HepG2 (cell line): ENCODE measurements around the gene DHX57. TPM values are rescaled to one million over a fixed set of nuclear protein-coding genes. Genes with fewer than 3 reads are reported as not detected.

Experiments
- RXRB ChIP-seq: IDR thresholded peaks from 2 replicates; pipeline ENCODE4 v1.6.1; 2016; ENCODE audit warnings: borderline replicate concordance, missing genetic modification reagents, missing compliant biosample characterization
- SIX1 ChIP-seq: sonication (generic); formaldehyde crosslinking; IDR thresholded peaks from 2 replicates; pipeline ENCODE4 v1.4.0; 2020; ENCODE audit warnings: missing genetic modification reagents, borderline replicate concordance
- SKIL ChIP-seq: sonication (generic); formaldehyde crosslinking; IDR thresholded peaks from 2 replicates; pipeline ENCODE4 v1.8.0; 2022; ENCODE audit warnings: missing genetic modification reagents, mild to moderate bottlenecking, moderate library complexity, borderline replicate concordance
- TARDBP ChIP-seq: sonication (generic); formaldehyde crosslinking; IDR thresholded peaks from 2 replicates; pipeline ENCODE4 v1.8.0; 2022; ENCODE audit warnings: mild to moderate bottlenecking, missing genetic modification reagents
- TIGD3 ChIP-seq: sonication (generic); formaldehyde crosslinking; IDR thresholded peaks from 2 replicates; pipeline ENCODE4 v1.5.1; 2020; ENCODE audit warnings: mild to moderate bottlenecking, missing genetic modification reagents, borderline replicate concordance
- USF2 ChIP-seq, 2 experiments: sonication (generic) in 1 of 2; formaldehyde crosslinking in 1 of 2; IDR thresholded peaks; 2 replicates each; pipeline versions ENCODE4 v1.5.1 to v1.6.1; 2011 to 2020; ENCODE audit warnings: borderline replicate concordance in 1 of 2, low read depth in 1 of 2, low read length in 1 of 2, mild to moderate bottlenecking in 1 of 2, missing genetic modification reagents in 1 of 2, moderate library complexity in 1 of 2
- ZBTB40 ChIP-seq, 2 experiments: fragments of 450-650 bp in 1 of 2; sonication (generic) in 1 of 2; formaldehyde crosslinking in 1 of 2; IDR thresholded peaks; 2 replicates each; pipeline versions ENCODE4 v1.6.1 to v1.8.0; 2016 to 2022; ENCODE audit warnings: antibody characterized with exemption in 1 of 2, mild to moderate bottlenecking in 1 of 2, missing genetic modification reagents in 1 of 2
- ZBTB7A ChIP-seq: sonication (generic); formaldehyde crosslinking; IDR thresholded peaks from 2 replicates; pipeline ENCODE4 v1.8.0; 2022; ENCODE audit warnings: mild to moderate bottlenecking, missing genetic modification reagents
- ZNF768 ChIP-seq: sonication (generic); formaldehyde crosslinking; IDR thresholded peaks from 2 replicates; pipeline ENCODE4 v1.4.0; 2020; ENCODE audit warnings: missing genetic modification reagents
- ZNF773 ChIP-seq: sonication (generic); formaldehyde crosslinking; IDR thresholded peaks from 2 replicates; pipeline ENCODE4 v1.4.0; 2020; ENCODE audit warnings: missing genetic modification reagents, borderline replicate concordance
- ZNF878 ChIP-seq: sonication (generic); formaldehyde crosslinking; IDR thresholded peaks from 2 replicates; pipeline ENCODE4 v1.8.1; 2023; ENCODE audit warnings: mild to moderate bottlenecking, missing genetic modification reagents, moderate library complexity
- ZSCAN29 ChIP-seq: sonication (generic); formaldehyde crosslinking; conservative IDR thresholded peaks from 2 replicates; pipeline ENCODE4 v1.4.0; 2020; ENCODE audit warnings: mild to moderate bottlenecking, missing genetic modification reagents
- polyA plus RNA-seq, 8 experiments: library from polyadenylated mRNA; depleted of rRNA in 3 of 8; stranded (reverse) in 7 of 8; unstranded in 1 of 8; fragments of >200 nt; fragmentation: Illumina TruSeq in 4 of 8; extraction: Trizol in 4 of 8; gene quantifications; 2 replicates each; pipeline versions ENCODE4 v1.2.1 to v1.2.3, GENCODE V29; 2011 to 2016; ENCODE audit warnings: low read depth in 4 of 8, missing spikeins in 1 of 8, mixed read lengths in 1 of 8; ENCODE audit not compliant: insufficient read depth in 1 of 8
- total RNA-seq, 5 experiments: library from RNA; depleted of rRNA; stranded (reverse); fragments of >200 nt; fragmentation: Illumina TruSeq; extraction: Trizol; gene quantifications; 2 replicates each; pipeline ENCODE4 v1.2.3, GENCODE V29; 2016; ENCODE audit warnings: low read depth in 1 of 5

The DHX57 gene
- total and polyA plus RNA-seq, 2 of the 13 experiments (the other 11 are each of a cell fraction or from before 2014, with no cell fraction given): 9.2 to 24.2 TPM

GRCh38 chr2:38907743-38908562 lies 32.2 kb upstream of the DHX57 start (continued):
- TF ChIP-seq ZBTB40 (IDR thresholded peaks at IDR 0.05) (no peak), ZBTB40 (CRISPR knock-in tag; IDR thresholded peaks at IDR 0.05) (no peak), ZNF773 (no peak), ZSCAN29 (CRISPR knock-in tag) (peak; percentile 8; the same call in 1 of the 2 replicates), SIX1 (no peak), TARDBP (CRISPR knock-in tag) (no peak), SKIL (CRISPR knock-in tag) (no peak; the same call in 1 of the 2 replicates), RXRB (CRISPR knock-in tag) (peak; percentile 72; the same call in 1 of the 2 replicates), TIGD3 (CRISPR knock-in tag) (no peak), ZBTB7A (CRISPR knock-in tag) (no peak), ZNF768 (CRISPR knock-in tag) (no peak), ZNF878 (peak; percentile 59; the same call in 1 of the 2 replicates), USF2 (IDR thresholded peaks at IDR 0.05; ENCODE audit: low read depth, low read length) (no peak), USF2 (CRISPR knock-in tag; IDR thresholded peaks at IDR 0.05; ENCODE audit: borderline replicate concordance) (no peak)
